Ascending aorta (tissue), 2 donors: ENCODE results near the gene GALNT14. TPM values are rescaled to one million over a fixed set of nuclear protein-coding genes. Genes with fewer than 3 reads are reported as not detected.

Experiments used
- DNase-seq, 2 donors: peaks; one replicate each; pipeline ENCODE4 v3.0.0-alpha.2; 2019; ENCODE audit warnings: low spot score in 2 of 2
- H3K27ac ChIP-seq, 2 donors: fragments of 200-600 bp; sonication (generic); one replicate each; pipeline ENCODE4 v1.5.1; 2016 to 2017; ENCODE audit warnings: mild to moderate bottlenecking in 1 of 2
- H3K27me3 ChIP-seq: fragments of 200-600 bp; sonication (generic); one replicate; pipeline ENCODE4 v1.5.1; 2017
- H3K36me3 ChIP-seq, 2 donors: fragments of 200-600 bp; sonication (generic); one replicate each; pipeline ENCODE4 v1.5.1; 2016
- H3K4me1 ChIP-seq, 2 donors: fragments of 200-600 bp; sonication (generic); one replicate each; pipeline ENCODE4 v1.5.1; 2016 to 2017; ENCODE audit warnings: mild to moderate bottlenecking in 1 of 2
- H3K4me3 ChIP-seq, 2 donors: fragments of 200-600 bp; sonication (generic); one replicate each; pipeline ENCODE4 v1.5.1; 2016 to 2017; ENCODE audit warnings: mild to moderate bottlenecking in 1 of 2
- H3K9me3 ChIP-seq, 2 donors: fragments of 200-600 bp; sonication (generic); one replicate each; pipeline ENCODE4 v1.5.1; 2016
- CTCF ChIP-seq, 3 experiments: fragments of 200-600 bp in 2 of 3; fragments of 450-650 bp in 1 of 3; sonication (generic) in 2 of 3; IDR thresholded peaks; one replicate each; pipeline ENCODE4 v1.5.1; 2016 to 2019; ENCODE audit warnings: antibody characterized with exemption in 3 of 3, mild to moderate bottlenecking in 1 of 3, moderate library complexity in 1 of 3
- intact Hi-C: fragments of 100-400 bp; cut with DNase I; formaldehyde crosslinking; loops from one replicate; pipeline ENCODE4 v1.15.1; 2023
- total RNA-seq: library from RNA; depleted of rRNA; stranded (reverse); fragments of >200 nt; gene quantifications from one replicate; pipeline ENCODE4 v1.1.0, GENCODE V29; 2016

GALNT14 gene
- total RNA-seq, 1 donor from 2014 or later, result not detected

- Histone ChIP-seq H3K9me3 (no peaks in the 10 kb centered on the region), H3K36me3 (no peaks in the 10 kb centered on the region), H3K27me3 (no peaks in the 10 kb centered on the region), H3K27ac (no peak overlapping the region), H3K4me3 (no peak overlapping the region), H3K4me1 (peaks cover 4 to 11% of the 10 kb centered on the region in 2 donors)
- no peak for DNase-seq
- intact Hi-C loops, result loop anchor here (5.0 to 10.0 kb wide), 3 partner anchors 153 to 837 kb away; partner anchors contain the start of genes GALNT14 and YPEL5
- no peak for TF ChIP-seq CTCF (IDR thresholded peaks at IDR 0.05)
These were observed 154.1 kb downstream of the GALNT14 start for GRCh38 chr2:30984148-30984547.

DNA sequence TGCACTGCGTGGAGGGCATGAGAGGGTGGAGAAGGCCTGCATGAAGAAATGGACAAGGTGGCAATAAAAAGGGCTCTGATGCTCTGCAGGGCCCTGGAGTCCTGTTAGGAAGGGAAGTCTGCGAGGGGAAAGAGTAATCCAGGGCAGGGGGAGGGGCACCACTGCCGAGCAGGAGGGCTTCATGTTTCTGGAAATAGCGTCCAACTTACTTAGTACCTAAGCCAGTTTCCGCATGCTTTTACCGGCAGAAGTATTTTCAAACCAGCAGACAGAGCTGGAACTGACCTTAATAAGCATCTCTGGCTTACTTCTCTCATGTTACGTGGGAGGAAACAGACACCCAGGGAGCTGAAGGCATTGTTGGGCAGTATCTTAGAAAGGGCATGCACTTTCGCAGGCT lies 156.7 kb downstream of the GALNT14 start:
- Histone ChIP-seq H3K4me1 (peaks cover 4 to 11% of the 10 kb centered on the region in 2 donors), H3K27me3 (no peaks in the 10 kb centered on the region), H3K36me3 (no peaks in the 10 kb centered on the region), H3K9me3 (no peaks in the 10 kb centered on the region), H3K27ac (peak overlapping the region in 1 of 2 donors; percentile 31), H3K4me3 (no peak overlapping the region)
- intact Hi-C loops, result loop anchor here (5.0 to 10.0 kb wide), 3 partner anchors 156 to 834 kb away; partner anchors contain the start of genes GALNT14 and YPEL5
- no peak for DNase-seq
- no peak for TF ChIP-seq CTCF (IDR thresholded peaks at IDR 0.05)

GRCh38 chr2:30981096-30981495 lies 157.1 kb downstream of the GALNT14 start:
- intact Hi-C loops, result loop anchor here (5.0 to 10.0 kb wide), 3 partner anchors 156 to 834 kb away; partner anchors contain the start of genes GALNT14 and YPEL5
- Histone ChIP-seq H3K4me1 (peaks cover 4 to 11% of the 10 kb centered on the region in 2 donors), H3K9me3 (no peaks in the 10 kb centered on the region), H3K27ac (peak overlapping the region; percentile 31 to 59), H3K27me3 (no peaks in the 10 kb centered on the region), H3K36me3 (no peaks in the 10 kb centered on the region), H3K4me3 (no peak overlapping the region)
- no peak for TF ChIP-seq CTCF (IDR thresholded peaks at IDR 0.05)
- DNase-seq, result no peak

DNA sequence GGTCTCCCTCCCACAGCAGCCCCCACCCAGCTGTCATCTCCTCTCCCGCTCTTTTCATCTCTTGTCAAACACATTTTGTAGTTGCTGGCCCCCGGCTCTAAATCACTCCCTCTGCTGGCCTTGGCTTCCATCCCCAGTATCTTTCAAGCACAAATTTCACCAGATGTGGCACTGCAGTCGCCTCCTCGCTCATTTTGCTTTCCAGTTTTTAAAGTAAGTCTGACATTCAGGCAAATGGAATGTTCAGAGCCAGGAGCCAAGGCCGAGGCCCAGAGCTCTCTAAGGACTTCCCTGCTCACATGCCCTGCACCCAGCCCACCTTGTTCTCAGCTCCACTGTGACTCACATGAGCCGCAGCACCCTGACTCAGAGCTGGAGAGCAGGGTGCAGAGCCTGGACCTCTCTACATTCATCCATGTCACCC lies 158.4 kb downstream of the GALNT14 start:
- Histone ChIP-seq H3K27ac (peak overlapping the region; percentile 70 to 83), H3K27me3 (no peaks in the 10 kb centered on the region), H3K4me1 (peaks cover 4 to 11% of the 10 kb centered on the region in 2 donors), H3K4me3 (no peak overlapping the region), H3K36me3 (no peaks in the 10 kb centered on the region), H3K9me3 (no peaks in the 10 kb centered on the region)
- intact Hi-C loops, result loop anchor here (5.0 to 10.0 kb wide), 3 partner anchors 157 to 833 kb away; partner anchors contain the start of genes GALNT14 and YPEL5
- DNase-seq, result peak; percentile 88 to 93
- peak in 2 of 3 experiments; percentile 44 to 57 for TF ChIP-seq CTCF (IDR thresholded peaks at IDR 0.05)

GRCh38 chr2:30978854-30979253 lies 159.4 kb downstream of the GALNT14 start:
- intact Hi-C loops, result no loop called here
- no peak for DNase-seq
- Histone ChIP-seq H3K4me1 (peaks cover 4 to 11% of the 10 kb centered on the region in 2 donors), H3K9me3 (no peaks in the 10 kb centered on the region), H3K27ac (peak overlapping the region in 1 of 2 donors; percentile 70), H3K4me3 (no peak overlapping the region), H3K36me3 (no peaks in the 10 kb centered on the region), H3K27me3 (no peaks in the 10 kb centered on the region)
- no peak for TF ChIP-seq CTCF (IDR thresholded peaks at IDR 0.05)
